ENCODE data around the gene STAT4.

DNA sequence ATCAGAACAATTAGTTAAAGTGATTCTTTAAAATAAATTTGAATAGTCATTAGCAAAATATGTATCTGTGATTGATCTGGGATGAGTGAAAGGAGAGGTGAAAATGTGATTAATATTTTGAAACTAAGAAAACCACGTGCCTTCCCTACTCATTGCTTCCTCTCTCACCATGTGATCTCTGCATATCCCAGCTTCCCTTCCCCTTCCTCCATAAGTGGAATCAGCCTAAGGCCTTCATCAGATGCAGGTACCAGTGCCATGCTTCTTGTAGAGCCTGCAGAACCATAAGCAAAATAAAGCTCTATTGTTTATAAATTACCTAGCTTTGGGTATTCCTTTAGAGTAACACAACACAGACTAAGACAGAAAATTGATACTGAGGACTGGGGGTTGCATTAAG lies 125.7 kb downstream of the STAT4 start:
- TF ChIP-seq POLR2A (IDR thresholded peaks at IDR 0.05; ENCODE audit: low read depth, low read length) (no peak), POLR2AphosphoS5 (IDR thresholded peaks at IDR 0.05; ENCODE audit: low read depth, low read length) (no peak), TAF1 (IDR thresholded peaks at IDR 0.05; ENCODE audit: borderline replicate concordance, low read depth, low read length) (no peak)
